Neutrophil (primary cell): Measurements from ENCODE around the gene ALPL.
A peak's percentile ranks its signal among the peaks of the same experiment; 100 is the strongest.

ENCODE experiments used
- H3K27ac ChIP-seq: fragments of 200-600 bp; sonication (generic); 2 replicates; pipeline ENCODE4 v1.5.1; 2016; ENCODE audit warnings: mild to moderate bottlenecking, moderate library complexity
- H3K27me3 ChIP-seq: fragments of 200-600 bp; sonication (generic); 2 replicates; pipeline ENCODE4 v1.6.0; 2016; ENCODE audit warnings: mild to moderate bottlenecking
- H3K36me3 ChIP-seq: fragments of 200-600 bp; sonication (generic); 2 replicates; pipeline ENCODE4 v1.5.1; 2017
- H3K4me1 ChIP-seq, 2 experiments: fragments of 200-600 bp in 1 of 2; sonication (generic) in 1 of 2; 1 replicate in 1 of 2; 2 replicates in 1 of 2; pipeline versions ENCODE4 v1.5.1 to v1.6.1; 2013 to 2016; ENCODE audit warnings: low read depth in 1 of 2, low read length in 1 of 2, mild to moderate bottlenecking in 1 of 2, moderate library complexity in 1 of 2; ENCODE audit not compliant: control insufficient read depth in 1 of 2, insufficient read depth in 1 of 2
- H3K4me3 ChIP-seq, 2 experiments: fragments of 200-600 bp in 1 of 2; sonication (generic) in 1 of 2; 1 replicate in 1 of 2; 2 replicates in 1 of 2; pipeline ENCODE4 v1.5.1; 2013 to 2016; ENCODE audit warnings: low read depth in 1 of 2, low read length in 1 of 2, mild to moderate bottlenecking in 1 of 2, moderate library complexity in 1 of 2
- H3K9me3 ChIP-seq: fragments of 200-600 bp; sonication (generic); 2 replicates; pipeline ENCODE4 v1.5.1; 2016
- CTCF ChIP-seq: fragments of 200-600 bp; sonication (generic); IDR thresholded peaks from 2 replicates; pipeline ENCODE4 v1.5.1; 2016; ENCODE audit warnings: antibody characterized with exemption

Gene ALPL

GRCh38 chr1:21510113-21510493 lies 880 bp downstream of the ALPL start:
- Histone ChIP-seq H3K27ac (no peak overlapping the region), H3K4me3 (peak overlapping the region; percentile 78 to 81), H3K36me3 (no peaks in the 10 kb centered on the region), H3K27me3 (peaks cover 95% of the 10 kb centered on the region), H3K4me1 (peaks cover 36 to 55% of the 10 kb centered on the region in 2 experiments), H3K9me3 (no peaks in the 10 kb centered on the region)
- no peak for TF ChIP-seq CTCF

- Histone ChIP-seq H3K36me3 (no peaks in the 10 kb centered on the region), H3K27me3 (peaks cover 88% of the 10 kb centered on the region), H3K27ac (no peak overlapping the region)
These were observed 1.8 kb downstream of the ALPL start for GRCh38 chr1:21510885-21511578.

GRCh38 chr1:21511579-21512522 lies 2.6 kb downstream of the ALPL start:
- peak overlapping the region; percentile 78 to 81 for H3K4me3 ChIP-seq
- TF ChIP-seq CTCF: no peak
- no peak overlapping the region for H3K27ac ChIP-seq
- no peaks in the 10 kb centered on the region for H3K9me3 ChIP-seq
- no peaks in the 10 kb centered on the region for H3K36me3 ChIP-seq
- peaks cover 80% of the 10 kb centered on the region for H3K27me3 ChIP-seq
- H3K4me1 ChIP-seq: peaks cover 46 to 67% of the 10 kb centered on the region in 2 experiments

More at GRCh38 chr1:21510885-21511578, 1.8 kb downstream of the ALPL start:
- no peaks in the 10 kb centered on the region for H3K9me3 ChIP-seq
- TF ChIP-seq CTCF: no peak
- H3K4me1 ChIP-seq: peaks cover 38 to 59% of the 10 kb centered on the region in 2 experiments
- peak overlapping the region; percentile 78 to 81 for H3K4me3 ChIP-seq

- Histone ChIP-seq H3K27me3 (peaks cover 58% of the 10 kb centered on the region), H3K4me3 (no peak overlapping the region), H3K27ac (no peak overlapping the region), H3K4me1 (peaks cover 49 to 76% of the 10 kb centered on the region in 2 experiments), H3K36me3 (no peaks in the 10 kb centered on the region), H3K9me3 (no peaks in the 10 kb centered on the region)
- no peak for TF ChIP-seq CTCF
These were observed 5.0 kb downstream of the ALPL start for GRCh38 chr1:21514245-21514644.

GRCh38 chr1:21517161-21517589 lies 8.0 kb downstream of the ALPL start:
- H3K4me3 ChIP-seq: peak overlapping the region in 1 of 2 experiments; percentile 10
- peaks cover 25 to 54% of the 10 kb centered on the region in 2 experiments for H3K4me1 ChIP-seq
- peak overlapping the region; percentile 44 for H3K27ac ChIP-seq
- no peaks in the 10 kb centered on the region for H3K36me3 ChIP-seq
- H3K27me3 ChIP-seq: peaks cover 29% of the 10 kb centered on the region
- TF ChIP-seq CTCF: no peak
- H3K9me3 ChIP-seq: no peaks in the 10 kb centered on the region
